Stimulated activated naive CD4-positive, alpha-beta T cell treated with Interleukin-2 at 50 U/mL for 16 hours (primary cell): Measurements from ENCODE around the gene MDH1.
"Not testable (repeated sequence)": the region's sequence is repeated elsewhere in the genome, so short reads cannot be mapped to it uniquely, and the experiment has no call there.

Source experiments
- DNase-seq: peaks from one replicate; lab custom pipeline; 2025; lab: John Stamatoyannopoulos, UW

Gene MDH1

DNA sequence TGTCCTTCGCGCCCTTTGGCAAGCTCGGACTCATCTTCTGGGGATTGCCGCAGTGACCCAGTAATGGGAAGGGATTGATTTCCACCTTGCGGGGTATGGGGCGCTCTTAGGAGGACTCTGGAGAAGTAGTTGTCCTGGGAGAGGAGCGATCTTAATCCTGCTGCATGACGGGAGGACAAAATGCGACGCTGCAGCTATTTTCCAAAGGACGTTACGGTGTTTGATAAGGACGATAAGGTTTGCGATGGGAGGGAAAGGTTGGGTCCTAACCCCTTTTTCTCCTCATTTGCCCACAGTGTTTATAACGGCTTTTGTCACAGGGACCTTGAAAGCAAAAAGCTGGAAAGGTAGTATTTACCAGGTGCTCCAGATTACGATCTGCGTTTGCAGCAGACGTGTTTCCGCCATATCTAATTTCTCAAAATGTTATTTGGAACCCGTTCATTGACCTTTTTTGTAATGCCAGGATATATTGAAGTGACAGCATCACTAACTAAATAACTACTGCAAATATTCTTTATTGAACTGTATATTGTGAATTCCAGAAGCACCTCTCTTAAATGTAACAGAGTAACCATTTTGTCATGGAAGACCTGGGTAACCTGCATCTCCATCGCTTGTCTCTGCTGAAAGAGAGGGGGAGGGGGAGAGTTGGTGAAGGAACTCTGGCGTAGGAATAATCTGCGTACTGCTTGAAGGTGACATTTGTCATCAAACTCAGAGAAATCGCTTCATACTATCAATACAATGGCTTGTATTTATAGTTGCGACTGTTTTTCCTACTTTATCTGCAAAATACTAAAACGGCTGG is 590 bp downstream of the MDH1 start:
- DNase-seq = no peak

DNA sequence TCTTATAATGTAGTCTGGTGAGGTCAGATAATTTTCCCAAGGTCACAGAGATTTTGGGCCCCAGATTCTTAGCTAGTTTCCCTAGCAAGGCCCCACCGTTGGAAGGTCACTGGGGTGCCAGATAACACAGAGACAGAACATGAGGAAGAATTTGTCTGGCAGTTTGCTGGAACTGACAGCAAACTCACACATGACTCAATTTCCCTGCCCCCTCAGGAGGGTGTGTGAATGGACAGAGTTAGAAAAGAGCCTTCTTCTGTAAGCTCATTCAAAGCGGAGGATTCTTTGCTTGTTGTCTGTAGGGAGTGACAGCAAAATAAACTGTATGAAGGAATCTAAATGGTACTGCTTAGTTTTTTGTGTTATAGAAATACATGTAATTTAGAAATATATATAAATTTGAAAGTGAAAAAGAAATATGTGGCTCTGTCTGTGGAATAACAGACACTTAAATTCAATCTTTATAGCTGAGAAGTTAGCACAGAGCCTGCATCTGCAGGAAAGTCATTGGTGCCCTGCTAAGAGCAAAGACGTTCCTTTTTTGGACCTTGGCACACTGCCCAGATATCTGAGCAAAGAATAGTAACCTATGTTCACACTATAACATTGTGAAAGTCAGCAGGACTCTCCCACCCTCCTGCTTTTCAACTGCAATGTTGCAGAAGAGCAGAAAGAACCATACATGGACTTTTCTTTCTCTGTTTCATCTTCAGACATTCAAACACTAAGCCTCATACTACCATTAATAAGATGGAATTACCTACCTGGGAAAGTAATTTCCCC is 2.1 kb downstream of the MDH1 start:
- DNase-seq = no peak

DNA sequence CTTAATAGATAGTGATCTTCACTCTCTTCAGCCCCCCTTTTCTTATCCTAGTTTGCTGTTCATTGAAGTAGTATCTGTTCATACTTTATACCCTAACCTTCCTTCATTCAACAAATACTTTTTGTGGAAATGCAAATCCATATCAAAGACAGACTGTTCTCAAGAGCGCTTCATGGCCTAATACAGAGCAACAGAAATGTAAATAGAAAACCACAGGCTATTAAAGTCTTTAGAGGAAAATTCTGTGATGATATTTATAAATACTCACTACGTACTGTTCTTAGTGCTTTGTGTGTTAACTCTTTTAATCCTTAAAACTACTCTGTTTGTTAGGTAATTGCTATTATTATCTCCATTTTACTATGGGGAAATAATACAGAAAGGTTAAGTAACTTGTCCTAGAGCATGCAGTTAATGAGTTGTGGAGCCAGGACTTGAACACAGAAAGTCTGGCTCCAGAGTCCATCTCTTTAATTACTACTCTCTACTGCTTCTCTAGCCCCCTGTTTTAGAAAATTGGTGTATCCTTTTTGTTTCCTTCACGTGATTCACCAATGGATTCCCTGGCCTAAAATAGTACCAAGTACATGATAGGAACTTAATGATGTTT is 2.9 kb downstream of the MDH1 start:
- no peak for DNase-seq

DNA sequence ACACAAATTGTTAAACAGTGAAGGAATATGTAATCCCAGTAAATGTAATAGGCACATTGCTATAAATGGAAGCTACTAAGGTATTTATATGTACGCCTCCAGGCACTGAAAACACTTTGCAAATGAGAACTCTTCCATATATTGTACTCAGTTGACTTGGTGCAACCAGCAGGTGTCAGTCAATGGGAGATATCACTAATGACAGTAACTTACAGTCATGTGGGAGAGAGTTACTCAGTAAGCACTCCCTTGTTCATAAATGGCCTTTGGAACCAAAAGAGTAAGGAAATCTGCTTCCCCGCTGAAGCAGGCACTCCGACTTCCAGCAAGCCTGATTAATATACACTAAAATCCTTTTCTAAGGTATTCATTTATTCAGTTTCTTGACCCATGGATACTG is 5.9 kb downstream of the MDH1 start:
- no peak for DNase-seq

DNA sequence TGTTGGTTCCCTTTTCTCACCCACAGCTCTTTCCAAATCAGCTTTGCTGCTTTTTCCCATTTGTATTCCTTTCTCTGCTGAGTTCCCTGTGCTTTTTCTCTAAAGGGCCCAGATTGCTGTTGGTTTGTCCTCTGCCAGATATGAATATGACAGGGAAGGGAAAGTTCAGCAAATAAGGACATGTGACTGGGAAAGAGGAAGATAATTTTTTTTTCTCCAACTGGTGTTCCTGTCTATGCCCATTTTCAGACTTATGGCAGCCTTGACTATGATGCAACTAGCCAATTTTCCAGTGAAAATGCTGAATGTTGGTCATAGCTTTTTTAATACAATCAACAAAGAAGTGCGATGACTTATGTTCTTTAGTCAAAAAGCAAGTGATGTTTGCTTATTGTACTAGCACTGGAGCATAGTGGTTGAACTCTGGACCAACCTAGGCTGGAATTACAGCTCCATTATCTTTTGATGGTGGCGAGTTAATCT is 7.7 kb downstream of the MDH1 start:
- DNase-seq = no peak

DNA sequence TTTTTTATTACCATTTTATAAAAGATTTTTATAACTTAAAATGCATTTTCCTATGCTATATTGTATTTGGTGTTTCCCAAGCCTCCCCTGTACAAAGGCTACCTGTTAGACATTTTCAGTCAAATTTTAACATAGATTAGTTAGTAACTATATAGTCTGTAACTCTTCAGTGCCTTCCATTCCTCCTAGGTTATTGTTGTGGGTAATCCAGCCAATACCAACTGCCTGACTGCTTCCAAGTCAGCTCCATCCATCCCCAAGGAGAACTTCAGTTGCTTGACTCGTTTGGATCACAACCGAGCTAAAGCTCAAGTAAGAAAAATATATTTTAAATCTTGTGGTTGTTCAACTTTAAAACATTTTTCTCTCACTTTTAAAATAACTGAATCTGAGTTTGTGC is 10.2 kb downstream of the MDH1 start:
- DNase-seq = no peak

DNA sequence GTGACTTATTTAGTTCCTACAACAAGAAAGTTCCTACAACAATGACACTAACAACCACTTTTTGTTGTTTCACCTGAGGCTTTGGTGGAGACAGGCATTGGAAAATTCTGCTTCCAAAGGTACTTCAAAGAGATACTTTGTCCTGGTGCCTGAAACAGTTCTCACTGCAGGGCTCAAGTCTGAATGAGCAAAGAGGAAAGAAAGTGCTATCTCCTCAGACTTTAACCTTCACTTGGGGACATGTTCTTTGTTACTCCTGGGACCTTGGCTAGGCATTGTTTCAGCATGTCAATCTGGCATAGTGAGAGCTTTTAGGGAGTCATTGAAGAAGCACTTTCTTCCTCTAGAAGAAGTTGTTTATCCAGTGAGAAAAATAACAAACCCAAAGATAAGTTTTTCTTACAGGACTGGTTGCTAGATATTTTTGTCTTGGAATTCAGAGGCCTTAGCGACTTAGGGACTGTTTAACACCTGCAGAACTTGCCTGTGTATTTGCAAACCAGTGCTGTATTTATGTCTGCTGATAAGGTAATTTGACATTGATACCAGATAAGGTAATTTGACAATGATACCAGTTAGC is 12.2 kb downstream of the MDH1 start:
- DNase-seq = no peak

DNA sequence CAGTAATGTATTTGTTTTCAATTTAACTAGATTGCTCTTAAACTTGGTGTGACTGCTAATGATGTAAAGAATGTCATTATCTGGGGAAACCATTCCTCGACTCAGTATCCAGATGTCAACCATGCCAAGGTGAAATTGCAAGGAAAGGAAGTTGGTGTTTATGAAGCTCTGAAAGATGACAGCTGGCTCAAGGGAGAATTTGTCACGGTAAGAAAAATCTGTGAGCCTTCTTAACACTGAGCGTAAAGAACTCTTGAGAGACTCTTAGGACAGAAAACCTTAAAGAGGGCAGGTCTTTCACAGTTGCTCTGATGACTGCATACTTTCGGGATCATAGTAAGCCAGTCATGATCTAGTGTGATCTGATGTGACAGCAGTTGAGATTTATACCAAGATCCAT is 15.9 kb downstream of the MDH1 start:
- DNase-seq = no peak

DNA sequence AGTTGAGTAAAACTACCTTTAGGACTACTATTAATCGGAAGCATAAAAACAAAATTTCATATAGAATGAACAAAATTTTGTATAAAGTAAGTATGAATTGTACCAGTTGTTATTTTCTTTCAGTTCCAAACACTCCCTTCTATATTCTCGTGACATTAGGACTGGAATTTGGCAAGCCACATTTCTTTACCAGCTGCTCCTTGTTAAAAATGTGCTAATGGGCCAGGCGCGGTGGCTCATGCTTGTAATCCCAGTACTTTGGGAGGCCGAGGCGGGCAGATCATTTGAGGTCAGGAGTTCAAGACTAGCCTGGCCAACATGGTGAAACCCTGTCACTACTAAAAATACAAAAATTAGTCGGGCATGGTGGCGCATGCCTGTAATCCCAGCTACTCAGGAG is 20.1 kb downstream of the MDH1 start:
- not testable (repeated sequence) for DNase-seq

DNA sequence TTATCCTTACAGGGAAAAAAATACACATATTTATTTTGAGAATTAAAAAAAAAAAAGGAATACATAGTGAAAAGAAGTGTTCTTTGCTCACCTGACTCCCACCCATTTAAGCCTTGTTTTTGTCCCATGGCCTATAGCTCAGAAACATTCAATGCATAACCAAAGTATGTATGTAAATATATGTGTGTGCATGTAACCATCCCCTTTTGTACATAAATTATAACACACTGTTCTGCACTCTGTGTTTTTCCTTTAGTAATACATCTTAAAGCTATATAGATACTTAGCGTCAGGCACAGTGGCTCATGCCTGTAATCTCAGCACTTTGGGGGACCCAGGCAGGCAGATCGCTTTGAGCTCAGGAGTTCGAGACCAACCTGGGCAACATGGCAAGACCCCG is 21.8 kb downstream of the MDH1 start:
- DNase-seq = no peak

DNA sequence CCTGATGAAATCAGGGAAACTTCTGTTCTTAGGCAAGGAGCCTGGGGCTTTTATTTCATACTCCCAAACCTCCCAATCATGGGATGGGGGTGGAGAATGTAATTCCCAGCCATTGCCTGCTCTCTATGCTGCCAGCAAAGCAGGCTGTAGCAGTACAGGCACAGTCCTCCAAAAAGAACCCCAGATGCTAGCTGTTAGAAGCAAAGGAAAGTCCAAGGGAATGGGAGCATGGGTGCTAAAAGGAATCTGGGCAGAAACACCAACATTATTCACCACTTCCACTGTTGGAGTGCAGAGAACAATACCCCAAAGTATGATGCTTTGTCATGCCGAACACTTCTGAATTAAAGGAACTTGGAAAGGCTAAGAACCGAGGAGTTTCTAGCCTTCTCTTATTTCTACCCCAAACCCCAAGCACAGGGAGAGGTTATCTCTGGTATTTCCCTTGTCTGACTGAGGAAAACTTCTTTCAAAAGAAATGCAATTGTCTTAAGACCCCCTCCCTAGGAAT is 24.7 kb downstream of the MDH1 start:
- no peak for DNase-seq

DNA sequence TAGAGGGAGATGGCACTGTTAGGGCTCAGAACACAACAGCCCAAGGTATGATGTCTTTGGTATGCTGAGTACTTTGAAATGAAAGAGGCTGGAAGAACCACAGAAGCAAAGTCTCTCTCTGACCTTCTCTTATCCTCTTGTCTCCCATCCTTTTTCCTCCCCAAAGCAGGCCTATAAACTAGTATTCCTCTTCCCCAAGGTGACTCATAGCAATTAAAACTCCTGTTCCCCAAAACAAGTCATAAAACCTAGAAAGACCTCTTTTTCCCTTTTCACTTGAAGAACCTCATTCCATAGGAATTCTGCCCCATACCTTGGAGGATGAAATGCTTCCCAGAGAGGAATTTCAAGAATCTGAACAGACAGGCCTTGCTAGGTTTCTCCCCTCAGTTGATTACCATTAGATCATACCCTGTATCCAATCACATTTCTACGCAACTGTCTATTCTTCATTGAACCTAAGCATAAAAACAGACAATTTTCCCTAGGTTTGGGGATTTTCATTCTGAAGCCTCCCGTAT is 25.7 kb downstream of the MDH1 start:
- no peak for DNase-seq

DNA sequence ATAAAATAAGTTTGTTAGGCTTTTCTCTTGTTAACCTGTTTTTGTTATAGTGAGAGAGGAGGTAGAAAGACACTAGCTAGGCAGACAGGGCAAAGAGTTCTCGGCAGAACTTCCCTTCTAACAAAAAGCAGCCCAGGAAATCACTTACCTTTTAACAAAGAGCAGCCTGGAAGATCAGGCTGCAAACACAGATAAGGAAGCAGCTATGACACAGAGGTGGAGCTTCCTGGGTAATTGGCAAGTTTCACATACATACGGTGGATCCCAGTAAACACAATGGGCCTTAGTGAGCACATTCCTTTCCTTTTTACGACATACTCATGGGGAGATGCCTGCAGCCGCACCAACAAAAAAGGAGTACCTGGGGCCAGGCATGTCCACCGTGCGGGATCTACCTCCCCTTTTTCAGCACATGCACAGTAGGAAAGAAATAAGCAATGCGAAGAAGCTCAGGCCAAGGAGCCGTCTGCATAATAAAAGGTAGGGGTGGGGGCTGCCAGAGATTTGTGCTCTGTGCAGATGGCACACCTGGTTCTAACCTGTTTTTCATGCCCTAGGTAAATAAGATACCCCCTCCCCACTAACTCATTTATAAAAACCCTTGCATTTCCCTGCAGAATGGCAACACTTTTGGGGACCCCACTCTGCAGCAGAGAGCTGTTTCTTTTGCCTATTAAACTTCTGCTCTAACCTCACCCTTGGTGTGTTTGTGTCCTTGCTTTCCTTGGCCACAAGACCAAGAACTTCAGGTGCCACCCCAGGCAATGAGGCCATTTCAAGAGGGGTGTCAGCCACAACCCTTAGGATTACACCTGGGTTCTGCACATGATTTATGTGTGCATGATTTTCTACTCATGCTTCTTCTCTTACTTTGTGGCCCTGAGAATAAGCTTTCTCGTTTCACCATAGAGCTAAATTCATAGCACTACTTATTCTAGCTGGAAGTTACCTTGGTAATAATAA is 26.5 kb downstream of the MDH1 start:
- no peak for DNase-seq

DNA sequence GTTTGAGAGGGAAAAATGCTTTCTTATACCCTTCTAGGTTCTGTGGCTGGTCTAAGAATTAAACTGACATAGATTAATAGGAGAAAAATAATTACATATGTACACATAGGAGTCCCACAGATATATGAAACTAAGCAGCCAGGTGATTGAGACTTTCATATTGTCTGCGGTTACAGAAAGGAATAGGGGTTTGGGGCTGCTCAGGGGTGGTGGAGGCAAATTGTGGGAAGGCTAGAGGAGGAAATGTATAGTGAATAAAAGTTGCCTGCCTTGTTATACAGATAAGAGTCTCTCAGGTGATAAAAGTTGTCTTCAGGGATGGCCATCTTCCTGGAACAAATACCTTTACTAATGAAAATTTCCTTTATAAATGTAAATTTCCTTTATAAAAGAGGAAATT is 28.6 kb downstream of the MDH1 start:
- DNase-seq = no peak

DNA sequence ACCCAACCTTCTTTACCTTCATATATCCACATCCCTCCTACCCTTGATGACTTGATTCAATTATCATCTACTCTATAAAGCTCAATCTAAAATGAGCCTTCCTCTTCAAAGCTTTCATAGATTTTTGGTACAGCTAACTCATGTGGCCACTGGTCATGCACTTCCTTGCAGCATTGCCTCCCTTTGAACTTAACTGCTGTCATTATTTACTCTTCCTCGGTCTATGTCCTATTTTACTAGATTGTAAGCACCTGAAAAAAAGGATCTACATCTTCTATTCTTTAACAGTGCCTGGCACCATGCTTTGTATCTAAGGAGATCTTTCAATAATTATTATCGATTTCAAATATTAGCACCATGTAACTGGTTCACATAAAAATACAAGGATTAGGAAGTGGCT is 30.6 kb downstream of the MDH1 start:
- no peak for DNase-seq

DNA sequence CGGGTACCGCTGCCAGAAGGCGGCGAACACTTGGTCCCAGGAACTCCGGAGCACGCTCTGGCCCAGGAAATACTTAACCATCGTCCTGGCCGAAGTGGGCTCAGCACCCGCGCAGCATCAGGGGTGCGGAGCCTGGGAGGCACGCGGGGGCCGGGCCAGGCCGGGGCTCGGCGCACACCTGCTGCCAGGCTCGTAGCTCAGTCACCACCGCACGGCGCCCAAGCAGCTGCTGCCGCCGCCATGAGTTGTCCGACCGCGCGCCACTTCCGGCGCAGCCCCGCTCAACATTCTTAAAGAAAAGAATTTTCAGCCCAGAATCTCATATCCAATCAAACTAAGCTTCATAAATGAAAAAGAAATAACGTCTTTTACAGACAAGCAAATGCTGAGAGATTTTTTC is 34.0 kb downstream of the MDH1 start:
- no peak for DNase-seq

DNA sequence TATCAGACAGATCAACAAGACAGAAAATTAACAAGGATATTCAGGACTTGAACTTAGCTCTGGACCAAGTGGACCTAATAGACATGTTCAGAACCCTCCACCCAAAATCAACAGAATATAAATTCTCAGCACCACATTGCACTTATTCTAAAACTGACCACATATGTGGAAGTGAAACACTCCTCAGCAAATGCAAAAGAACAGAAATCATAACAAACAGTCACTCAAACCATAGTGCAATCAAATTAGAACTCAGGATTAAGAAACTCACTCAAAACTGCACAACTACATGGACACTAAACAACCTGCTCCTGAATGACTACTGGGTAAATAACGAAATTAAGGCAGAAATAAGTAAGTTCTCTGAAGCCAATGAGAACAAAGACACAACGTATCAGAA is 35.0 kb downstream of the MDH1 start:
- not testable (repeated sequence) for DNase-seq

DNA sequence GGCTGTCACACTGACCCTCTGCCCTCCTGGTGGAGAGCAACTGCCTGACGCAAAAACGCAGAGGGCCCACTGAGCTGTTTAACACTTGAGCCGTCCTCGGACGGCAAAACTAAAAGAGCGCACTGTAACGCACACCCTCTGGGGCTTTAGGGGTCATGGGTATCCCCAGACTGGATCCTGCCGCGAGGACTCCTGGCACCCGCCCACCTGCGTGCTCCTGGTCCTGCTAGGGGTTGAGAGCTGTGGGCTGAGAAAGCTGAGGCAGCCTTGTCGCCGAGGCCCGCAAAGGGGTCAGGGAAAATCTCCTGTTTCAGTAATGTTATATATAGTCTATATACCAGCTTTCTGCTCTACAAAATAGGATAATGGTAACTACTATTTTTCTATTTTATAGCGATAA is 39.1 kb downstream of the MDH1 start:
- DNase-seq = no peak

DNA sequence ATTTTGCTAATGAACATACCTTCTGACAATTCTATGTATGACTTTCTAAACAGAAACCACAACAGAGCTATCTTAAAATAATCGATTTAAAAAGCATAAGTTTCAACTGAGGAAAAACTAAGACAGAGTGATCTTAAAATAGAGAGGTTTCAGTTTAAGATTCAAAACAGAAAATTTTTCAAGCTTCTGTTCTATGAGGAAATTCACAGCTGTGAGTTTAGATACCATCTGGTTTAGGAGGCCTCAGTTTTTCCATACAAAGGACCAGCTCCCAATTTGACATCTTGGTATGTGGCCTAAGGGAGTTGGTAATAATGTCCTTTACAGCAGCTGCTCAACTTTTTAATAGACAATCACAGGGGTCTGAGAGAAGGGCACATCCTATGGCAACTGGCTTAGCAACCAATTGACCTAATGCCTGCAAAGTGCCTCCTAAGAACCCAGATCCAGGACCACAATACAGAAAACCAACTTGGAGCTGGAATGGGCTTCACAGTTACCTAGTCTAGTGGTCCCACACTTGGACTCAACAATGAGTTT is 39.7 kb downstream of the MDH1 start:
- DNase-seq = no peak

DNA sequence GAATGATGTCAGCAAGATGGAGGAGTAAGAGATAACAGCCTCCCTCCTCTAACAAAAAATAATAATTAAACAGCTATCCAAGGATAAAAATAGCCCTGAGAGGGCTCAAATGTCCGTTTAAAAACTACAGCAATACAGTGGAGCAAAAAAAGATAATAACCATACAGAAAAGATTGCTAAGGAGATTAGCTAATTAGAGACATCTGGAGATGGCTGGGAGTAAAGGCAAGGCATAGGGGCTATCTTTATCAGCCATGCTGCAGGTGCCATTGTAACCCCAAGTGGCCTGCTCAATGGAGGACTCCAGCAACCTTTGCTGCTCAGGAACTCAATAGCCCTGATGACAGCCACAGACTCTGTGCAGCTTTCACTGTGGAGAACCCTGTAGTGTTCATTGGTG is 42.7 kb downstream of the MDH1 start:
- no peak for DNase-seq

DNA sequence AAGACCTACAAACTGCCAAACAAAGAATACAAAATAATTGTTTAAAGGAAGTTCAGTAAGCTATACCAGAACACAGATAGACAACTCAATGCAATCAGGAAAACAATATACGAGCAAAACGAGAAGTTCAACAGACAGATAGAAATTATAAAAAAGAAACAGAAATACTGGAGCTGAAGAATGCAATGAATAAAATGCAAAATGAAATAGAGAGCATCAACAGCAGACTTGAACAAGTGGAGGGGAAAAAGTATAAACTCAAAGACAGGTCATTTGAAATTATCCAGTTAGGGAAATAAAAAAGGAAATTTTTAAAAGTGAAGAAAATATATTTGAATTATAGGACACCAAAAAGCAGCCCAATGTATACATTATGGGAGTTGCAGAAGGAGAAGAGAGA is 43.6 kb downstream of the MDH1 start:
- no peak for DNase-seq
